HepG2 (cell line): Measurements from ENCODE around the gene SLC16A3. TPM values are rescaled to one million over a fixed set of nuclear protein-coding genes. Genes with fewer than 3 reads are reported as not detected.

ENCODE experiments used
- AFF4 ChIP-seq: sonication (generic); formaldehyde crosslinking; IDR thresholded peaks from 2 replicates; pipeline ENCODE4 v1.4.0; 2020; ENCODE audit warnings: missing genetic modification reagents
- AGO2 ChIP-seq: fragments of 200-400 bp; formaldehyde crosslinking; optimal IDR thresholded peaks from 2 replicates; pipeline ENCODE3; 2017; ENCODE audit warnings: mild to moderate bottlenecking, low read depth, low read length, moderate library complexity
- ATF7 ChIP-seq, 2 experiments: fragments of 450-650 bp in 1 of 2; sonication (generic) in 1 of 2; formaldehyde crosslinking in 1 of 2; IDR thresholded peaks; 2 replicates each; pipeline versions ENCODE4 v1.4.0 to v1.6.1; 2016 to 2020; ENCODE audit warnings: antibody characterized with exemption in 1 of 2, mild to moderate bottlenecking in 1 of 2, missing genetic modification reagents in 1 of 2
- GATAD1 ChIP-seq: IDR thresholded peaks from 2 replicates; pipeline ENCODE4 v1.6.1; 2016; ENCODE audit warnings: missing genetic modification reagents, missing compliant biosample characterization
- HNF1A ChIP-seq, 2 experiments: sonication (generic) in 1 of 2; formaldehyde crosslinking in 1 of 2; IDR thresholded peaks; 2 replicates each; pipeline versions ENCODE4 v1.4.0 to v1.6.1; 2016 to 2020; ENCODE audit warnings: borderline replicate concordance in 1 of 2, low read depth in 1 of 2, mild to moderate bottlenecking in 1 of 2, missing genetic modification reagents in 1 of 2
- KDM2A ChIP-seq: sonication (generic); formaldehyde crosslinking; IDR thresholded peaks from 2 replicates; pipeline ENCODE4 v1.4.0; 2020; ENCODE audit warnings: low read depth, missing genetic modification reagents, borderline replicate concordance
- PATZ1 ChIP-seq: sonication (generic); formaldehyde crosslinking; IDR thresholded peaks from 2 replicates; pipeline ENCODE4 v1.4.0; 2020; ENCODE audit warnings: missing genetic modification reagents
- SETDB1 ChIP-seq: sonication (generic); formaldehyde crosslinking; IDR thresholded peaks from 2 replicates; pipeline ENCODE4 v1.5.1; 2020; ENCODE audit warnings: missing genetic modification reagents, mild to moderate bottlenecking, borderline replicate concordance
- SSRP1 ChIP-seq: IDR thresholded peaks from 2 replicates; pipeline ENCODE4 v1.6.1; 2016; ENCODE audit warnings: control low read depth
- ZBTB1 ChIP-seq: sonication (generic); formaldehyde crosslinking; IDR thresholded peaks from 2 replicates; pipeline ENCODE4 v1.4.0; 2020; ENCODE audit warnings: missing genetic modification reagents, borderline replicate concordance
- ZNF333 ChIP-seq: sonication (generic); formaldehyde crosslinking; IDR thresholded peaks from 2 replicates; pipeline ENCODE4 v1.4.0; 2020; ENCODE audit warnings: mild to moderate bottlenecking, missing genetic modification reagents, borderline replicate concordance
- ZNF83 ChIP-seq: sonication (generic); formaldehyde crosslinking; IDR thresholded peaks from 2 replicates; pipeline ENCODE4 v1.4.0; 2020; ENCODE audit warnings: missing genetic modification reagents, mild to moderate bottlenecking, borderline replicate concordance
- polyA plus RNA-seq, 8 experiments: library from polyadenylated mRNA; depleted of rRNA in 3 of 8; stranded (reverse) in 7 of 8; unstranded in 1 of 8; fragments of >200 nt; fragmentation: Illumina TruSeq in 4 of 8; extraction: Trizol in 4 of 8; gene quantifications; 2 replicates each; pipeline versions ENCODE4 v1.2.1 to v1.2.3, GENCODE V29; 2011 to 2016; ENCODE audit warnings: low read depth in 4 of 8, missing spikeins in 1 of 8, mixed read lengths in 1 of 8; ENCODE audit not compliant: insufficient read depth in 1 of 8
- total RNA-seq, 5 experiments: library from RNA; depleted of rRNA; stranded (reverse); fragments of >200 nt; fragmentation: Illumina TruSeq; extraction: Trizol; gene quantifications; 2 replicates each; pipeline ENCODE4 v1.2.3, GENCODE V29; 2016; ENCODE audit warnings: low read depth in 1 of 5
- TF ChIP-seq, protein P1 (sequence below): sonication (generic); formaldehyde crosslinking; IDR thresholded peaks from 2 replicates; pipeline ENCODE4 v1.5.1; 2020; ENCODE audit warnings: mild to moderate bottlenecking, missing genetic modification reagents

SLC16A3 gene
- total and polyA plus RNA-seq, 2 of the 13 experiments (the other 11 are each of a cell fraction or from before 2014, with no cell fraction given) = 242 to 349 TPM

DNA sequence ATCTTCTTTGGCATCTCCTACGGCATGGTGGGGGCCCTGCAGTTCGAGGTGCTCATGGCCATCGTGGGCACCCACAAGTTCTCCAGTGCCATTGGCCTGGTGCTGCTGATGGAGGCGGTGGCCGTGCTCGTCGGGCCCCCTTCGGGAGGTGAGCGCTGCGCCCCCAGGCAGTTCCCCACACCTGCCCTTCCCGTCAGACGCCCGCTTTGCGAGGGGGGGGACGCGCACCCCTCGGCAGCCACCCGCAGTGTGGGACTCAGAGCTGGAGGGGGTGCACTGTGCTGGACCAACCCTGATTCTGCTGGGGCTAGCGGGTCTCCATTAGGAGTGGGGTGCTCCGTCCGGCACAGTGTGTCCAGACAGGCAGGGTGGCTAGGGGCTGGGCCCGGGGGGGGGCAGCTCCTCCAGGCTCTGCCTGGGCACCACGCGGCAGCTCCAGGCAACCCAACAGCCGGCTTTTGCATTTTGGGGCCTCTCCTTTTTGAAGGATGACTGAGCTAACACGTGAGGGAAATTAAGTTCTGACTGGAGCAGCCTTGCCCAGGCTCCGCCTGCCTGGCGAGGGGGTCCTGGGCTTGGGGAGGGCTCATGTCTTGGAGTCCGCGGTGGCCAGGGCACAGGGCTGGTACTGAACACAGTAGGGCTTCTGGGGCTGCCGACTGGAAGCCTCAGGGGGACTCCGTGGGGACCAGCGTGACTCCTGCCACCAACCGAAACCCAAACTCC is 9.1 kb downstream of the SLC16A3 start (continued):
- TF ChIP-seq AFF4 (no peak), SETDB1 (CRISPR knock-in tag) (no peak), HNF1A (IDR thresholded peaks at IDR 0.05; ENCODE audit: low read depth) (no peak), HNF1A (CRISPR knock-in tag; IDR thresholded peaks at IDR 0.05; ENCODE audit: borderline replicate concordance) (0 out of 2 replicates have a peak, but pooled peaks have one; percentile 27), ZNF83 (CRISPR knock-in tag) (0 out of 2 replicates have a peak, but pooled peaks have one; percentile 15), ZNF333 (CRISPR knock-in tag) (no peak), AGO2 (peak; percentile 89), ZBTB1 (CRISPR knock-in tag) (0 out of 2 replicates have a peak, but pooled peaks have one; percentile 34), ATF7 (IDR thresholded peaks at IDR 0.05) (no peak), ATF7 (CRISPR knock-in tag; IDR thresholded peaks at IDR 0.05) (0 out of 2 replicates have a peak, but pooled peaks have one; percentile 43), KDM2A (0 out of 2 replicates have a peak, but pooled peaks have one; percentile 13), SSRP1 (0 out of 2 replicates have a peak, but pooled peaks have one; percentile 24), PATZ1 (CRISPR knock-in tag) (0 out of 2 replicates have a peak, but pooled peaks have one; percentile 32), GATAD1 (CRISPR knock-in tag) (no peak)
- TF ChIP-seq, protein P1, sequence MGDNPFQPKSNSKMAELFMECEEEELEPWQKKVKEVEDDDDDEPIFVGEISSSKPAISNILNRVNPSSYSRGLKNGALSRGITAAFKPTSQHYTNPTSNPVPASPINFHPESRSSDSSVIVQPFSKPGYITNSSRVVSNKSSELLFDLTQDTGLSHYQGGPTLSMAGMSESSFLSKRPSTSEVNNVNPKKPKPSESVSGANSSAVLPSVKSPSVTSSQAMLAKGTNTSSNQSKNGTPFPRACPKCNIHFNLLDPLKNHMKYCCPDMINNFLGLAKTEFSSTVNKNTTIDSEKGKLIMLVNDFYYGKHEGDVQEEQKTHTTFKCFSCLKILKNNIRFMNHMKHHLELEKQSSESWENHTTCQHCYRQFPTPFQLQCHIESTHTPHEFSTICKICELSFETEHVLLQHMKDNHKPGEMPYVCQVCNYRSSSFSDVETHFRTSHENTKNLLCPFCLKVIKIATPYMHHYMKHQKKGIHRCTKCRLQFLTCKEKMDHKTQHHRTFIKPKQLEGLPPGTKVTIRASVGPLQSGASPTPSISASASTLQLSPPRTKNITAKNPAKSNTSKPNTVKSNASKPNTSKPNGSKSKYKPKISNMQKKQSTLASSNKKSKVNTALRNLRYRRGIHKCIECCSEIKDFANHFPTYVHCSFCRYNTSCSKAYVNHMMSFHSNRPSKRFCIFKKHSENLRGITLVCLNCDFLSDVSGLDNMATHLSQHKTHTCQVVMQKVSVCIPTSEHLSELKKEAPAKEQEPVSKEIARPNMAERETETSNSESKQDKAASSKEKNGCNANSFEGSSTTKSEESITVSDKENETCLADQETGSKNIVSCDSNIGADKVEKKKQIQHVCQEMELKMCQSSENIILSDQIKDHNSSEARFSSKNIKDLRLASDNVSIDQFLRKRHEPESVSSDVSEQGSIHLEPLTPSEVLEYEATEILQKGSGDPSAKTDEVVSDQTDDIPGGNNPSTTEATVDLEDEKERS (CRISPR knock-in tag) = no peak
